ENCODE results near the gene PLK5.
A peak's percentile ranks its signal among the peaks of the same experiment; 100 is the strongest.

The PLK5 gene

DNA sequence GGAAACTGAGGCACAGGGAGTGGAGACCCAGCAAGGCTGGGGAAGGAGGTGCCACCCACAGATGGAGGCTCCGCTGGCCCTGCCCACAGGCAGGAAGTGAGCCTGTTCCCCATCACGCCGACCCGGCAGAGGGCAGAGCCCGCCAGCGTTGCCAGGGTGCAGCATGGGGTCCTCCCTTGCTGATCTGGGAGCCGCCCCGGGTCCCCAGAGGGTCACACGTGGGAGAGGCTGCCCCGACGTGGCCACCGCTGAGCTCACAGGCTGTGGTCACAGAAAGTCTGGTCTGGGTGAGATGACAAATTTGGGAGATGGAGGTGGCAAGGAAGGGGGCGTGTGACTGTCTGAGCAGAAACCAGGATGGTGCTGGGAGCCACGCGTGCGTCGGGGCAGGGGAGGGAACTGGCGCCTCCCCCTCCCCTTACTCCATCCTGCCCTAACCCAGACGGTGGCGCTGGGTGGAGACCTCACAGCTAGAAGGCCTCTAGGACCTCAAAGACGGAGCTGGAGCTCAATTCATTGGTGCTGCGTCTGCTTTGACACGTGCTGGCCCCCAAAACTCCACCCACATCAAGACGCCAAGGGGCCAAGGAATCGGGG is 36.5 kb downstream of the PLK5 start:
- no peak for DNase-seq

DNA sequence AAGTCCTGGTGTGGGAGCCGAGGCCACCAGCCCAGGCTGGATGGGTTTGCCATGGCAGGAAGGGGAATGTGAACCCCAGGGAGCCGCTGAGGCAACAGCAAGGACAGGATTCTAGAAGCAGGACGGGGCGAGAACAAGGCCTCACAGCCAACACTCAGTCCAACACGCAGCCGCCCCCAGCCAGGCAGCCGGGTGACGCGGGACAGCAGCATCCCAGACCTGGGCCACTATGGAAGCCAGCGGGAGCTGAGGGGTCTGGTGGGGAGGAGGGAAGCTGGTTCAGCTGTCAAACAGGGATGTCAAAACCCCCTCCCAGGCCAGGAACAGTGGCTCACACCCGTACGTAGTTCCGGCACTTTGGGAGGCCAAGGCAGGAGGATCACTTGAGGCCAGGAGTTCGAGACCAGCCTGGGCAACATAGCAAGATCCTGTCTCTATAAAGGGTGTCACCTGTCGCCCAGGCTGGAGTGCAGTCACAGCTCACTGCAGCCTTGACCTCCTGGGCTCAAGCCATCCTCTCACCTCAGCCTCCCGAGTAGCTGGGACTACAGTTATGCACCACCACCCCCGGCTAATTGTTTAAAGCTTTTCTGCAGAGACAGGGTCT is 37.5 kb downstream of the PLK5 start:
- no peak for DNase-seq

DNA sequence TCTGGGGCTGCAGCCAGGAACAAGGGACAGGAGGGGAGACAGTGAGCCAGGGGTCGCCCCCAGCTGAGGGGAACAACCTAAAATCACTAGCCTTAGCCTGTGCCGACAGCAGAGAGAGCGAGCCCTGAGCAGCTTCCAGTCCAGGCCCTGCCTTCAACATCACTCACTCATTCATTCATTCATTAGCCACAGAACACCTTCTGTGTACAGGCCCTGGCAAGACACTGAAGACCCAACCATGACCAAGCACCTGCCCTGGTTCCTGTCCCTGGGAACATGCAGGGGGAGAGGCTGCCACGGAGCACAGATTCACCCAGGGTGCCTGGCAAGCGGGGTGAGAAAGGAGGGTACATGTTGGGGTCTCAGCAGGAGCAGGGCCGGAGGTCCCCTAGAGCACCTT is 39.4 kb downstream of the PLK5 start:
- no peak for DNase-seq

DNA sequence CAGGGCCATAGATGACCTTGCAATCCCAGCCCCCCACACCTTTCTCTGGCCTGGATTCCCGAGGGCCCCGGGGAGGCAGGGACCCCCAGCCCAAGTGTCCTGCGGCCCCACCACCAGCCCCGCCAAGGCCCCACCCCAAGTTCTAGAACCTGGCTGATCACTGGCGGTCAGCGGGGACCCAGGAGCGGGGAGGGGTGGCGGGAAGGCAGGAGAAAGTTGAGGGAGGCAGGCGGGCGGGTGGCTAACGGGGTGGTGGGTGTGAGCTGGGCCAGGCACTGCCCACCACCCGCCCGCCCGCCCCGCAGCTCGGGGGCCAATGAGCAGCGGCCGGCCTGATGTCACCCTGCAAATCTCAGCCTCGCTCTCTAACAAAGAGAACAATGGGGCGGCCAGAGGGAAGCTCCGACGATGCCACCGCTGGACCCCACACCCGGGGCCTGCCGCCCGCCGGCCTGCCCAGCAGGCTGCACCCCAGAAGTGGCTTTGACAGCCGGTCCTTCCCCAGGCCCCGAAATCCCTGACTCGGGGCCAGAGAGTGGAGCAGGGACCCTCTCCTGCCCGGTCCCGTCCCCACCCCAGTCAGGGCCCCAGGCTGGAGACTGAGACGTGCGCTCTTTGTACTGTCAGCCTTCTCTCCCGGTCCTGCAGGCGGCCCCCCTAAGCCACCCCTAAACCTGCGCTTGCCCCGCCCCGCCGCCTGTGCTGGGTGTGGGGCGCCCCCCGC is 42.7 kb downstream of the PLK5 start:
- DNase-seq = no peak

DNA sequence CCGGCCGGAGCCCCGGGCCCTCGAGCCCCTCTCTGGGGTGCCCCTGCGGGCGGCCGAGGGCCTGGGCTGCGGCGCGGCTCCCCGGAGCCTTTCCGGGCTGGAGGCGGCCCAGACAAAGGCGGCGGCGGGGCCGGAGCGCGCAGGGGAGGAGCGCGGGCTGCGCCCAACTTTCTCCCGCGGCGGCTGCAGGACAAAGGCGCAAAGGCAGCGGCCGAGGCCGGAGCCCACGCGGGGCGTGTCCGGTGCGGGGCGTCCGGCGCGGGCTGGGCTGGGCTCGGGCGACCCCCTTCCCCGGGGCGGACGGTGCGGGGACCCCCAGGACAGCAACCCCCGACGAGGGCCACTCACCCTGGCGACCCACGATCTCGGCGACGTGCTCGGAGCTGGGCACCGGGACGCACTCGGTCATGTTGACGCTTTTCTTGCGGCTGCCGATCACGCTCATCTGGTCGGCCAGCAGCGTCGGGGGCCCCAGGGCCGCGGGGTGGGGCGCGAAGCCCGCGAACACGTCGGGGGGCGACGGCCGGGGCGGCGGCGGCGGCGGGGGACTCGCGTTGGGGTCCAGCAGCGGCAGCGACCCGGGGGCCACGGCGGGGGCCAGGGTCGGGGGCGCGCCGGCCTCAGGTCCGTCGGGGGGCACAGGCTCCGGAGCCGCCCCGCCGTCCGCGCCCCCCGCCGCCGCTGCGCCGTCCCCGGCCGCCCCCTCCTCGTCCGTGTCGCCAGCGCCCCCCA is 43.4 kb downstream of the PLK5 start:
- DNase-seq = no peak

DNA sequence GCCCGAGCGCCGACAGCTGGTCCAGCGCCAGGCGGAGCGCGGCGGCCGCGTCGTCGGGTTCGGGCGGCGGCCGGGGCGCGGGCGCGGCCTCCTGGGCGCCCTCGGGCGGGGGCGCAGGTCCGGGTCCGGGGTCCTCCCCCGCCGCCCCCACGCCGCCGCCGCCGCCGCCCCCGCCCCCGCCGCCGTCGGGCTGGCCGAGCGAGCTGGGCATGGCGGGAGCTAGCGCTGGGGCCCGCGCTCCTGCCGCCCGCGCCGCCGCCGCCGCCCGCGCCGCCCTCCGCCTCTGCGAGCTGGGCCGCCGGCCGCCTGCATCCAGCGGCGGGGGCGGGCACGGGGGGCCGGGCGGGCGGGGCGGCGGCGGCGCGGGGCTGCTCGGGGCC is 44.0 kb downstream of the PLK5 start:
- no peak for DNase-seq

DNA sequence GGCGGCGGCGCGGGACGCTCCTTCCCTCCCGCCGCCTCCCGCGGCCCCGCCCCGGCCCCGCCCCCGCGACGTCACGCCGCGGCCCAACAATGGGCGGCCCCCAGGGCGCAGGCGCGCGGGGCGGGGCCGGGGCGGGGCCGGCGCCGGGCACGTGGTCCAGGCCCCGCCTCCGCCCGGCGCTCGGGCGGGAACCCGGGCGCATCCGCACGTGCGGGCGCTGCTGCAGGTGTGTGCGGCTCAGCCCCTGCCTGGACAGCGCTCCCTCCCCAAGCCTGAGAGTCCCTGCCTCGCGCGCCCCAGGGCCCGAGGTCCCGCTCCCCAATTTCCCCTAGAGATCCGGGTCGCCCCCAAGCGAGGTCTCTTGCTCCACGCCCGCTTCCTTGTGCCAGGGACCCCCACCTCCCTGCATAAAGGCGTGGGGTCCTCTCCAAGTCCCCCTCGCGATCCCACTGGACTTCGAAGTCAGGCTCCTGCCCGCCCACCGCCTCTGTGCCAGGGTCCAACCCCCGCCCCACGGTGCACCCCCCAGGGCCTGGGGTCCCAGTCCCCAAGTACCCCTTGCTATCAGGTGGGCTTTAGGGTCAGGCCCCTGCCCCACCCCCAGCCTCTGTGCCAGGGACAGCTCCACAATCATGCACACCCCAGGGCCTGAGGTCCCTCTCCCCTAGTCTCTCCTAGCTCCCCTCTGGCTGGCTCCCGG is 44.6 kb downstream of the PLK5 start, which contains the start of gene MEX3D:
Gene MEX3D (minus strand): TSS at position 6 of the 700 bp plus-strand sequence. CDS start 267 bp downstream, outside the sequence.
- DNase-seq = peak; percentile 85

DNA sequence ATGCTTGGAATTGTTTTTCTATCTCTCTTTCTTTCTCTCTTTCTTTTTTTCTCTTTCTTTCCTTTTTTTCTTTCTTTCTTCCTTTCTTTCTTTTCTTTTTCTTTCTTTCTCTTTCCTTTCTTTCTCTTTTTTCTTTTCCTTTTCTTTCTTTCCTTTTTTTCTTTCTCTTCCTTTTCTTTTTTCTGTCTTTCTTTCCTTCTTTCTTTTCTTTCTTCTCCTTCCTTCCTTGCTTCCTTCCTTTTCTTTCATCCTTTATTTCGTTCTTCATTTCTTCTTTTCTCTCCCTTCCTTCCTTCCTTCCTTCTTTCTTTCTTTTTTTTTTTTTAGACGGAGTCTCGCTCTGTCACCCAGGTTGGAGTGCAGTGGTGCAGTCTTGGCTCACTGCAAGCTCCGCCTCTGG is 46.1 kb downstream of the PLK5 start:
- no peak for DNase-seq

DNA sequence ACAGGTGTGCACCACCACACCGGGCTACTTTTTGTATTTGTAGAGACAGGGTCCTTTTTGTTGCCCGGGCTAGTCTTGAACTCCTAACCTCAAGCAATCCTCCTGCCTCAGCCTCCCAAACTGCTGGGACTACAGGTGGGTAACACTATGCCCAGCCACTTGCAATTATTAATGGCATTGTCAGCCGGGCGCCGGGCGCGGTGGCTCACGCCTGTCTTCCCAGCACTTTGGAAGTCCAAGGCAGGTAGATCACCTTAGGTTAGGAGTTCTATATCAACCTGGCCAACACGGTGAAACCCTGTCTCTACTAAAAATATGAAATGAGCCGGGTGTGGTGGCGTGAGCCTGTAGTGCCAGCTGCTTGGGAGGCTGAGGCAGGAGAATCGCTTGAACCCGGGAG is 47.0 kb downstream of the PLK5 start:
- no peak for DNase-seq

DNA sequence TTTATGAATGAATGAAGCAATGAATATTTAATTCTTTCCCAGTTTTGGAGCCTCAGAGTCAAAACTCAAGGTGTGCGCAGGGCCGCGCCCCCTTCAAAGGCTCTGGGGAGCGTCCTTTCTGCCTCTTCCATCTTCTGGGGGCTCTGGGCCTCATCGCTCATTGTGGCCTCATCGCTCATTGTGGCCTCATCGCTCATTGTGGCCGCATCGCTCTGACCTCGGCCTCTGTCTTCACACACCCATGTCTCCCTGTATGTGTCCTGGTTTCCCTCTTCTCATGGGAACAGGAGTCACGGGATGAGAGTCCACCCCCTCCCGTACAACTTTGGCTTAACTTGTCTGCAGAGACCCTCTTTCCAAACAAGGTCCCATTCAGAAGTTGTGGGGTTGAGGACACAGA is 47.5 kb downstream of the PLK5 start:
- DNase-seq = no peak

DNA sequence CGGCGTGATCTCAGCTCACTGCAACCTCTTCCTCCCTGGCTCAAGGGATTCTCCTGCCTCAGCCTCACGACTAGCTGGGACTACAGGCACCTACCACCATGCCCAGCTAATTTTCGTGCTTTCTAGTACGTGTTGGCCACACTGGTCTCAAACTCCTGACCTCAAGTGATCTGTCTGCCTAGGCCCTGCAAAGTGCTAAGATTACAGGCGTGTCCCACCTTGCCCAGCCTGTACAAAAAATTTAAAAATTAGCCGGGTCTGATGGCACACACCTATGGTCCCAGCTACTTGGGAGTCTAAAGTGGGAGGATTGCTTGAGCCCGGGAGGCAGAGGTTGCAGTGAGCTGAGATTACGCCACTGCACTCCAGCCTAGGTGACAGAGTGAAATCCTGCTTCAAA is 48.9 kb downstream of the PLK5 start:
- DNase-seq = no peak

DNA sequence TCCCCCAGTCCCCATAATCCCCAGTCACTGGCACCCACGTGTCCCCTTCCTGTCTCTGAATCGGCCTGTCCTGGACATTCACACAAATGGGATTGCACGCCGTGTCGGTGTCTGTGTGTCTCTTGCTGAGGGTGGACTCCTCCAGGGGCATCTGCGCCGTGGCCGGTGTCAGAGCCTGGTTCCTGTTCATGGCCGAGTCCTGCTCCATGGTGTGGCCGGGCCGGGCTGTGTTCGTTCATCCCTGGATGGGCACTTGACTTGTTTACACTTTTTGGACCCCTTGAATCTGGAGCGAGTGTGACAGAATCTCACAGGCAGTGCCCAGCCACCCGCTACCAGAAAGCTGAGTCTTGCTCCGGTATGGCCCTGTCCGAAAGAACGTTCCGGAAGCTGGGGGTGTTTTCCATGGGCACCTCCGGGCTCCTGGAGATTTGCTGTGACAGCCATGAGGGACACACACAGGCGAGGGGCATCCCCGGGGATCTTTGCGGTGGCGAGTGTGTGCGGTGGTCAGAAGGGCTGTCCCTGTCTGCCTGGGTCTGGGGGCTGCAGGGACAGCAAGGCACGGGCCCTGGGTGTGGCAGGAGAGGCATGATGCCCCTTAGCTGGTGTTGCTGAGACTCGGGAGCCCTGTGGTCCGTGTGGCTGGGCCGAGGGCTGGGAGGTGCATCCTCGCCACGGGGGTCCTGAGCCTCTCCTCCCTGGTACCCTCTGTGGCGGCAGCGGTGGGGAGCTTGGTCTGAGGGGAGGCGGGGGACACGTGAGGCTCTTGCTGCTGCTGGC is 50.7 kb downstream of the PLK5 start:
- DNase-seq = no peak

DNA sequence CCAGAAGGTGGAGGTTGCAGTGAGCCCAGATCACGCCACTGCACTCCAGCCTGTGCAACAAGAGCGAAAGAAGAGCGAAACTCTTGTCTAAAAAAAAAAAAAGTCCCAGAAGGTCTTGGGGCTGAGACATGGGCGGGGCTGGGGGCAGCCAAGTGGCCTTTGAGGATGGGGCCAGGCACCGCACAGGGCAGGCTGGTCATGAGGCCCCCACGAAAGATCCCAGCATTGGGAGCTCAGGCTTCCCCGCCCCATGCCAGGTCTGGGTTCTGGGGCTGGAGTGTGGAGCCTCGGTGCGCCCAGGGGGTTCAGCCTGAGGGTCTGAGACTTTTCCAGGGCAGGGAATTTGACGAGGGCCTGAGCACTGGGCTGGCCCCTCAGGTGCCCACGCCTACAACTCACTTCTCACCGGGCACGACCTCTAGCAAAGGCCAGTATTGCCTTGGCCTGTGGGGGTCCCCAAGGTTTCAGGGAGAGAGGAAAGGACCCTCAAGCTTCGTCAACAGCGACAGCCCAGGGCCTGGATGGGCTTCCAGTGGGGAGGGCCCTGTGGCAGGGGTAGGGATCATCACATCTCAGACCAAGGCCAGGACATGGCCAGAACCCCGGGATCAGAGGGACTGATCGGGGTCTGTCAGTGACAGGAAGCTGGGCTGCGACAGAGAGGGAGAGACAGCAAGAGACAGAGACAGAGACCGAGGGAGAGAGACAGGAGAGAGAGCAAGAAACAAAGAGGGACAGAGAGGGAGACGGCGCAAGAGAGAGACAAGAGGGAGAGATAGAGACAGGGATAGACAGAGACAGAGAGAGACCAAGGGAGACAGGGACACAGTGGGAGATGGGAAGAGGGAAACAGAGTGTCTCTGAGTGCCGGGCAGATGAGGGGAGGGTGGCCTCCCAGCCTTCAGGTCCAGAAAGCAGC is 51.7 kb downstream of the PLK5 start:
- DNase-seq = no peak

DNA sequence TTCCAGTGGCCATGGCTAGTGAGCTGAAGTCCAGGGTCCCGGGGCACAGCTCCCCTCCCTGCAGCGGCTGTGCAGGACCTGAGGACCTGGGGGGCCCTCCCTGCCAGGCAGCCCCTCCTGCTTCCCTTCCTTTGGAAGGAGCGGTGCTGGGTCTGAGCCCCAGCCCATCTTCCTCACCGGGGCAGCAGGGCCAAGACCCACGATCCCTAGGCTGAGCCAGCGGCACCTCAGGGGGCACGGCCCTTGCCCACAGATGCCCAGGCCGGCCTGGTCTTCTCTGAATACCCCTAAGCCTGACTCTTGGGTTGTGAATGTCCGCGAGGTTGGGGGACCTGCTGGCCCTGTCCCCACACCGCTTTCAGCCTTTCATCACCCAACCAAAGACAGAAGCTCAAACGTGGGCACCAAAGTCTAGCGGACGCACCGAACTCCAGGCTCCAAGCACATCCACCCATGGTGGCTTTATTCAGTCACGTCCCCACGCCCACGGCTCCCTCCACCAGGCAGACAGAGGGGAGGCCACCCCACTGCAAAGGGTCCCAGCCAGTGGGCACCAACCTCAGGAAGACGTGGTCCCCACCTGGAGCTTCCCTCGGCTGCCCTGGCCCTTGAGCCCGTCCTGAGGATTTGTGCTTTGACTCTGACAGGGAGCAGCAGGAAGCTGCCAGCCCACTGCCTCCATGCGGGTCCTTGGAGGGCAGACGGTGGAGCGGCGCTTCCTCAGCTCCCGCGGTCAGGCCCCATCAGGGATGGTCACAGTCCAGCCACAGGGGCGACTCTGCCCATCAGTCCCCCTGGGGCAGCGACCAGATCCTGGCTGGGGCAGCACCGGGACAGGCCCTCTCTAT is 52.6 kb downstream of the PLK5 start:
- DNase-seq = no peak

DNA sequence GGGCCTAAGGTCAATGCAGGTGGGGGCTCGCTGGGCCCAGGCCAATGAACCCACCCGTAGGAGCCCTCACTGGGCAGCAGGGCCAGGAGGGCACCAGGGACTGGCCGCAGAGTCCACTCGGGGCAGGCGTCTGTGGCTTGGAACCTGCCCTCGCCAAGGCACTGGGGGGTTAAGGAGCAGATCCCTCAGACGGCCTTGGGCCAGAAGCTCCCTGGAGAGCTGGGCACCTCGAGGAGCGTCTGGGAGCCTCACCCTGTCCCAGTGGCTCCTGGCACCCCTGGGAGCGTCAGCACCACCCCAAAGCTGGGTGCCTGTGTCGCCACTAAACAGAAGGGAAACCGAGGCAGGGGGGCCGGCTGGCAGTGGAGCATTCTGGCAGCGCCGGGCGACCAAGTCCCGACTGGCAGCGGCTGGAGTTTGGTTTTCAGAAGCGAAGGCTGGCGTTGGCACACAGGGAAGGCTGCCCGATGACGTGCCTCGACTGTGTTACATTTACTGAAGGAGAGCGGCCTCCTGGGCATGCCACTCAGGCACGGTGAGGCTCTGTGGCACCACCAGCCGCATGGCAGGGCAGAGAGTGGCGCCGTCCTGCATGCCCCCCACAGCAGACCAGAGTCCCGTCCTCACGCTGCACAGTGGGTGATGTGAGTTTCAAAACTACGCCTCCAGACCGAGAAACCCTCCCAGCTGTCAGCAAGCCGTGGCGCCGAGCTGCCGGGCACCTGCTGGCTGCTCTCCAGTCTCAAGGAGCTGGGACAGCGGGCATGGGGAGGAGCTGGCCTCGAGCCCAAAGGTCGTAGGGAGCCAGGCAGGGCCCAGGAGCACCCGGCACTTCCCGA is 53.4 kb downstream of the PLK5 start:
- DNase-seq = no peak

DNA sequence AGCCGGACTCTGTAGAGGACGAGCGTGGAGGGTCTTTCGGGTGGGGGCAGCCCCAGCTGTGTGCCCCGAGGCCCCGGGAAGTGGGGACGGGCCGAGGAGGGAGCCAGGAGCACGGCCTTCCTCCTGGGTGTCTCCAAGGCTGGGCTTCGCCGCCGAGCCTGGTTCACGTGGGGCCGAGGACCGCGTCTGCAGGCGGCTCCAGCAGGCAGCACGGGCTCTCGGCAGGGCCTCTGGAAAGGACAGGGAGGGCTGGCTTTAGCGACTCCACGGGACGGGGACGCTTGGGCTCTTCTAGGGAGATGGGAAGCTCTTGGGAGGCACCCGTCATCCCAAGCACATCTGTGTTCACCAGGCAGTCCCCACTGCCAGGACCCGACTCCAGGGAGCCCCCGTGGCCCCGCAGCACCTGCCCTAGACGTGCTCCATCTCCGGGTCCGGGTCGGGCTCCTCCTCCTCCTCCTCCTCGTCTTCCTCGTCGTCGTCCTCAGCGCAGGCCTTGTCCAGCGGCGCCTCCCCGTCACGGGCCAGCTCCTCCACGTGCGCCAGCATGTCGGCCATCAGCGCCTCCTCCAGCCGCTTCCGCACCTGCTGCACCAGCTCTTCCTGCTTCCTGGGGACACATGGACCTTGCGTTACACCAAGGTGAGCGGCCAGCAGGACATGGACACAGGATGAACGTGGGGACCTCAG is 54.2 kb downstream of the PLK5 start:
- no peak for DNase-seq

DNA sequence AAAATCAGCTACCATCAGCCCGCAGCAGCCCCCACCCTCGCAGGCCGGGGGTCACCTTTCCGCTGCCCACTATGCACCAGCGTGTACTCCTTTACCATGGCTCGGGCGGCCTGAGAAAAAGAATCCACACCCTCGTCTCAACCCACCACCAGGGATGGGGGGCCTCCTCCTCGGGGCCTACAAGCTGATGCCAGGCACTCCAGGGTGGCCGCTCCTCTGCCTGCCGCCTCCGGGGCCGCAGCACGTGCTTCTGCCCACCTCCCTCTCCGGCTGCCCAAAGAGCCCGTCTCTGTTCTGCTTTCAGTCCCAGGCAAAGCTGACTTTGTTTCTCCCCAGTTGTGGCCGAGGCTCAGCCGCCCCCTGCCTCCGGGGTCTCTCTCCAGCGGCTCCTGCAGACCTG is 55.3 kb downstream of the PLK5 start:
- no peak for DNase-seq

DNA sequence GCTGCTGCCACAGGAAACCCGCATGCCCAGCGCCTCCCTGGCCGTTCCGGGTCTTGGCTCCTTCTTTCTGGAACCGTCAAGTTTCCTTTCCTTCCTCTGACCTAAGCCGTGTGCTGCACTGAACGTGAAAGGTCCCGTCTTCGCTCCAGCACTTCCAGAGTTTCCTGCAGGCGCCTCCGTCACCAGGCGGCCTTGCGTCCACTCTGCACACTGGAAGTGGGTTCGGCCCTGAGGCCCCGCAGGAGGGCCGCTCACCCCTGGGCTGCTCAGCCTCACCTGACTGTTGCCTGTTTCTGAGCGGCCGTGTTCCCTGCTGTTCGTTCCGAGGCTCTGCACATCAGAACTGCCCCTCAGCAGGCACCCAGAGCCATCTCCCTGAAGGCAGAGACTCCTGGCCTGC is 56.5 kb downstream of the PLK5 start:
- DNase-seq = no peak

DNA sequence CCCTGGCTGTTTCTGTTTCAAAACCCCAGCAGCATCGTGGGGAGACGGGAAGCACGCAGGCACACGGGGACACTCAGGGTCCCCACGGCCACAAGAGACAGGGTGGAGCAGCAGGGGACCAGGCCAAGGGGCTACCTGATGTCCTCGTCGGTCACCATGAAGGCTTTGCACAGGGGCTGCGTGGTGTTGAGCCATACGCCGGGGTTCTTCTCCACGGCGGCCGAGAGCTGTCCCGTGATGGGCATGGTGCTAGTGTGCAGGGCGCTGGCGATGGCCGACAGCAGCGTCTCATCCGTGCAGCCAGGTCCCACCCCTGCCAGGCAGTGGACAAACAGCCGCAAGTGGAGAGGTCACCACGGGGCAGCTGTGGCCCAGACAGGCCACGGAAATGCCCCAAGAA is 57.1 kb downstream of the PLK5 start:
- no peak for DNase-seq
